Choroid plexus epithelial cell (primary cell): ENCODE data around the gene TMEM106A.
"Not testable (repeated sequence)": the region's sequence is repeated elsewhere in the genome, so short reads cannot be mapped to it uniquely, and the experiment has no call there.

Source experiments
- DNase-seq: peaks from one replicate; pipeline ENCODE4 v3.0.0-alpha.2; 2010; ENCODE audit warnings: low read depth
- H3K4me3 ChIP-seq: 2 replicates; pipeline ENCODE4 v1.5.1; 2011; ENCODE audit warnings: low read depth, mild to moderate bottlenecking, control low read depth, low read length, moderate library complexity
- CTCF ChIP-seq: conservative IDR thresholded peaks from 2 replicates; pipeline ENCODE4 v1.5.1; 2011; ENCODE audit warnings: low read depth, mild to moderate bottlenecking, control low read depth, inconsistent platforms, low read length, moderate library complexity

The TMEM106A gene

GRCh38 chr17:43175213-43176118 lies 36.2 kb upstream of the TMEM106A start:
- no peak for TF ChIP-seq CTCF
- peak; percentile 78 for DNase-seq
- H3K4me3 ChIP-seq, result no peak overlapping the region

GRCh38 chr17:43176119-43176570 lies 35.5 kb upstream of the TMEM106A start:
- no peak overlapping the region for H3K4me3 ChIP-seq
- no peak for DNase-seq
- no peak for TF ChIP-seq CTCF

- no peak overlapping the region for H3K4me3 ChIP-seq
- no peak for DNase-seq
- no peak for TF ChIP-seq CTCF
Observed at GRCh38 chr17:43183921-43184320, 27.8 kb upstream of the TMEM106A start.

- not testable (repeated sequence) for H3K4me3 ChIP-seq, DNase-seq
Observed at GRCh38 chr17:43186656-43187055, 25.0 kb upstream of the TMEM106A start.

GRCh38 chr17:43193251-43193650 lies 18.4 kb upstream of the TMEM106A start:
- no peak overlapping the region for H3K4me3 ChIP-seq
- TF ChIP-seq CTCF, result no peak
- no peak for DNase-seq

GRCh38 chr17:43199633-43200032 lies 12.0 kb upstream of the TMEM106A start:
- DNase-seq, result no peak
- H3K4me3 ChIP-seq, result no peak overlapping the region
- TF ChIP-seq CTCF, result no peak

GRCh38 chr17:43200127-43200526 lies 11.5 kb upstream of the TMEM106A start:
- no peak overlapping the region for H3K4me3 ChIP-seq
- peak; percentile 6 for TF ChIP-seq CTCF
- DNase-seq, result peak; percentile 41

- not testable (repeated sequence) for H3K4me3 ChIP-seq, DNase-seq
Observed at GRCh38 chr17:43203013-43203412, 8.7 kb upstream of the TMEM106A start.
